ENCODE measurements around the gene ABCC4. TPM values are rescaled to one million over a fixed set of nuclear protein-coding genes. Genes with fewer than 3 reads are reported as not detected.

The ABCC4 gene
- total RNA-seq, 2 donors from 2014 or later = 119 to 144 TPM

- Histone ChIP-seq H3K9me3 (ENCODE audit: control insufficient read depth, low read length) (no peaks in the 10 kb centered on the region), H3K4me3 (ENCODE audit: low read length) (no peak overlapping the region), H3K4me1 (ENCODE audit: control insufficient read depth, insufficient read depth, low read length) (no peaks in the 10 kb centered on the region), H3K9ac (ENCODE audit: extremely low read depth, low read length, poor library complexity, severe bottlenecking) (no peak overlapping the region), H3K27ac (ENCODE audit: low read depth, low read length) (no peak overlapping the region), H3K27me3 (ENCODE audit: control insufficient read depth, insufficient read depth, low read length, poor library complexity, severe bottlenecking) (no peaks in the 10 kb centered on the region), H3K36me3 (ENCODE audit: control insufficient read depth, insufficient read depth, low read length) (peaks cover 45% of the 10 kb centered on the region)
- Mint-ChIP-seq H3K27me3 (ENCODE audit: insufficient read depth) (no peaks in the 10 kb centered on the region), H3K9me3 (no peaks in the 10 kb centered on the region), H3K36me3 (ENCODE audit: low read depth) (peaks cover 65% of the 10 kb centered on the region), H3K4me3 (no peak overlapping the region), H3K4me1 (no peaks in the 10 kb centered on the region), H3K27ac (peak overlapping the region; percentile 0)
- WGBS, 2 experiments (ENCODE audit: insufficient coverage in 1 of 2, insufficient read length in 1 of 2) = 93 to 96% methylated on average over 10 of the region's 10 CpGs
- TF ChIP-seq, protein P1, sequence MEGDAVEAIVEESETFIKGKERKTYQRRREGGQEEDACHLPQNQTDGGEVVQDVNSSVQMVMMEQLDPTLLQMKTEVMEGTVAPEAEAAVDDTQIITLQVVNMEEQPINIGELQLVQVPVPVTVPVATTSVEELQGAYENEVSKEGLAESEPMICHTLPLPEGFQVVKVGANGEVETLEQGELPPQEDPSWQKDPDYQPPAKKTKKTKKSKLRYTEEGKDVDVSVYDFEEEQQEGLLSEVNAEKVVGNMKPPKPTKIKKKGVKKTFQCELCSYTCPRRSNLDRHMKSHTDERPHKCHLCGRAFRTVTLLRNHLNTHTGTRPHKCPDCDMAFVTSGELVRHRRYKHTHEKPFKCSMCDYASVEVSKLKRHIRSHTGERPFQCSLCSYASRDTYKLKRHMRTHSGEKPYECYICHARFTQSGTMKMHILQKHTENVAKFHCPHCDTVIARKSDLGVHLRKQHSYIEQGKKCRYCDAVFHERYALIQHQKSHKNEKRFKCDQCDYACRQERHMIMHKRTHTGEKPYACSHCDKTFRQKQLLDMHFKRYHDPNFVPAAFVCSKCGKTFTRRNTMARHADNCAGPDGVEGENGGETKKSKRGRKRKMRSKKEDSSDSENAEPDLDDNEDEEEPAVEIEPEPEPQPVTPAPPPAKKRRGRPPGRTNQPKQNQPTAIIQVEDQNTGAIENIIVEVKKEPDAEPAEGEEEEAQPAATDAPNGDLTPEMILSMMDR (conservative IDR thresholded peaks at IDR 0.05) = no peak
- no peak for DNase-seq
These were observed 54.8 kb downstream of the ABCC4 start for GRCh38 chr13:95246292-95247082.

- Mint-ChIP-seq H3K27ac (no peak overlapping the region), H3K27me3 (ENCODE audit: insufficient read depth) (no peaks in the 10 kb centered on the region), H3K4me3 (no peak overlapping the region), H3K4me1 (no peaks in the 10 kb centered on the region), H3K36me3 (ENCODE audit: low read depth) (peaks cover 68% of the 10 kb centered on the region), H3K9me3 (no peaks in the 10 kb centered on the region)
- no peak overlapping the region for H3K4me3 ChIP-seq (ENCODE audit: low read length)
- H3K4me1 ChIP-seq (ENCODE audit: control insufficient read depth, insufficient read depth, low read length) = no peaks in the 10 kb centered on the region
- TF ChIP-seq, protein P1 (conservative IDR thresholded peaks at IDR 0.05) = no peak
- WGBS, 2 experiments (ENCODE audit: insufficient coverage in 1 of 2, insufficient read length in 1 of 2) = 95 to 100% methylated on average over 2 of the region's 2 CpGs
- H3K27me3 ChIP-seq (ENCODE audit: control insufficient read depth, insufficient read depth, low read length, poor library complexity, severe bottlenecking) = no peaks in the 10 kb centered on the region
- no peak overlapping the region for H3K9ac ChIP-seq (ENCODE audit: extremely low read depth, low read length, poor library complexity, severe bottlenecking)
- peaks cover 48% of the 10 kb centered on the region for H3K36me3 ChIP-seq (ENCODE audit: control insufficient read depth, insufficient read depth, low read length)
- DNase-seq = no peak
- no peak overlapping the region for H3K27ac ChIP-seq (ENCODE audit: low read depth, low read length)
- H3K9me3 ChIP-seq (ENCODE audit: control insufficient read depth, low read length) = no peaks in the 10 kb centered on the region
These were observed 56.2 kb downstream of the ABCC4 start for GRCh38 chr13:95245071-95245470.

DNA sequence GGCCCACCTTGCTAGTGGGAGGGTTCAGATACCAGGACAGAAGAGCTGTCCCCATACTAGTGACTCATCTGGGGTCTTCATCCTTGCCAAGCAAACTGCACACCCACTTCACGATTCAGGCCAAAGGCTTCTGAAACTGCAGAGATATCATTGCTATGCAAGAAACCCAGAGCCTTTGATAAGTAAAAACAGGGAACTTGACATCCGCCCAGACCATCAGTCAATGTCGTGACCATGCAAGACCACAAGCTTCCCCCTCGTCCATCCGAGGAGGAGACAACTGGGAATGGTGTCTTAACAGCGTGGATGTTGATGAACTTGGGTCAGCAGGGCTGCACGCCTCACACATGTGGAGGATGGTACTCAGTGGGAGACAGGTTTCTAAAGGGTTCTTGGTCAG, 58.0 kb downstream of the ABCC4 start:
- no peak overlapping the region for H3K27ac ChIP-seq (ENCODE audit: low read depth, low read length)
- 87 to 89% methylated on average over 7 of the region's 7 CpGs for WGBS, 2 experiments (ENCODE audit: insufficient coverage in 1 of 2, insufficient read length in 1 of 2)
- H3K27me3 ChIP-seq (ENCODE audit: control insufficient read depth, insufficient read depth, low read length, poor library complexity, severe bottlenecking) = no peaks in the 10 kb centered on the region
- TF ChIP-seq, protein P1 (conservative IDR thresholded peaks at IDR 0.05) = no peak
- no peak overlapping the region for H3K27ac Mint-ChIP-seq
- no peaks in the 10 kb centered on the region for H3K4me1 Mint-ChIP-seq
- H3K36me3 Mint-ChIP-seq (ENCODE audit: low read depth) = peaks cover 74% of the 10 kb centered on the region
- H3K27me3 Mint-ChIP-seq (ENCODE audit: insufficient read depth) = no peaks in the 10 kb centered on the region
- H3K4me3 ChIP-seq (ENCODE audit: low read length) = no peak overlapping the region
- peaks cover 54% of the 10 kb centered on the region for H3K36me3 ChIP-seq (ENCODE audit: control insufficient read depth, insufficient read depth, low read length)
- no peaks in the 10 kb centered on the region for H3K4me1 ChIP-seq (ENCODE audit: control insufficient read depth, insufficient read depth, low read length)
- H3K9me3 Mint-ChIP-seq = no peaks in the 10 kb centered on the region
- no peak overlapping the region for H3K9ac ChIP-seq (ENCODE audit: extremely low read depth, low read length, poor library complexity, severe bottlenecking)
- no peak overlapping the region for H3K4me3 Mint-ChIP-seq
- DNase-seq = no peak
- H3K9me3 ChIP-seq (ENCODE audit: control insufficient read depth, low read length) = no peaks in the 10 kb centered on the region
